ENCODE measurements around the gene CETP. TPM values are rescaled to one million over a fixed set of nuclear protein-coding genes. Genes with fewer than 3 reads are reported as not detected.

CETP gene
- total RNA-seq, 6 experiments from 2014 or later, result 0.62 to 11.8 (median 4.7) TPM

DNA sequence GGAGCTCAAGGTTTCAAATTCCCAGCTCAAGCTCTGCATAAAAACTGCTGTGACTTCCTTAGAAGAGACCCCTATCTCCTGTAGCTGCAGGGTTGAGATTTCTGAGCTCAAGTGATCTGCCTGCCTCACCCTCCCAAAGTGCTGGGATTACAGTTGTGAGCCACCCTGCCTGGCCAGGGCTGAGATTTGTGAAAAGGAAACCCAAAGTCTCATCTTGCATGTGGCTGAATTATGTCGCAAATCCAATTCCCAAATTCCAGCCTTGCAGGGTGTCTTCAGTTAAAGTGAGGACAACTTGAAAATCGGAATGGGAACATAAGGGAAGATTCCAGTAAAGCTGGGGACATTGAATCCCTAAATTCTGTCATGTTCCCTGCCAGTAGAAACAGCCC is 14.2 kb upstream of the CETP start:
- no peak for DNase-seq
- 78% methylated on average over 2 of the region's 2 CpGs for WGBS (ENCODE audit: insufficient coverage, low coverage, low lambda C conversion rate, missing lambda C conversion rate)
- TF ChIP-seq POLR2A (IDR thresholded peaks at IDR 0.05), result no peak

DNA sequence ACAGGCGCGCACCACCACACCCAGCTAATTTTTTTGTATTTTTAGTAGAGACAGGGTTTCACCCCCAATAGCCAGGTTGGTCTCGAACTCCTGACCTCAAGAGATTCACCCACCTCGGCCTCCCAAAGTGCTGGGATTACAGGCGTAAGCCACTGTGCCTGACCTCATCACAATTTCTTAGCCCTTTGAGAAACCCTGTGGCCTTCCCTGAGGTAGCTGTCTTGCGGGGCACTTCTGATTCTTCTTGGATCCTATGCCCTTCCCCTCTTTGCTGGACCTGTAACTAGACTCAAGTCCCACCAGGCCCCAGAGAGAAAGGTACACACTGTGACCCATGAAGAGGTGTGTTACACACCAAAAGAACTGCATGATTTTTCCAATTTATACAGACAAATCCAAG is 13.5 kb upstream of the CETP start:
- Histone ChIP-seq H3K36me3 (peaks cover 14 to 32% (median 23%) of the 10 kb centered on the region in 4 donors), H3K9me3 (no peaks in the 10 kb centered on the region), H3K4me3 (no peak overlapping the region), H3K27ac (no peak overlapping the region), H3K4me1 (peaks cover 0 to 10% (median 5%) of the 10 kb centered on the region in 4 donors), H3K27me3 (no peaks in the 10 kb centered on the region)
- DNase-seq (no peak), ATAC-seq (no peak)
- no peak for TF ChIP-seq POLR2A (IDR thresholded peaks at IDR 0.05)
- TF ChIP-seq, protein P1, sequence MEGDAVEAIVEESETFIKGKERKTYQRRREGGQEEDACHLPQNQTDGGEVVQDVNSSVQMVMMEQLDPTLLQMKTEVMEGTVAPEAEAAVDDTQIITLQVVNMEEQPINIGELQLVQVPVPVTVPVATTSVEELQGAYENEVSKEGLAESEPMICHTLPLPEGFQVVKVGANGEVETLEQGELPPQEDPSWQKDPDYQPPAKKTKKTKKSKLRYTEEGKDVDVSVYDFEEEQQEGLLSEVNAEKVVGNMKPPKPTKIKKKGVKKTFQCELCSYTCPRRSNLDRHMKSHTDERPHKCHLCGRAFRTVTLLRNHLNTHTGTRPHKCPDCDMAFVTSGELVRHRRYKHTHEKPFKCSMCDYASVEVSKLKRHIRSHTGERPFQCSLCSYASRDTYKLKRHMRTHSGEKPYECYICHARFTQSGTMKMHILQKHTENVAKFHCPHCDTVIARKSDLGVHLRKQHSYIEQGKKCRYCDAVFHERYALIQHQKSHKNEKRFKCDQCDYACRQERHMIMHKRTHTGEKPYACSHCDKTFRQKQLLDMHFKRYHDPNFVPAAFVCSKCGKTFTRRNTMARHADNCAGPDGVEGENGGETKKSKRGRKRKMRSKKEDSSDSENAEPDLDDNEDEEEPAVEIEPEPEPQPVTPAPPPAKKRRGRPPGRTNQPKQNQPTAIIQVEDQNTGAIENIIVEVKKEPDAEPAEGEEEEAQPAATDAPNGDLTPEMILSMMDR (IDR thresholded peaks at IDR 0.05), result no peak
- intact Hi-C loops (cut with DNase I), result no loop called here
- 100% methylated on average over 4 of the region's 6 CpGs for WGBS (ENCODE audit: insufficient coverage, low coverage, low lambda C conversion rate, missing lambda C conversion rate)

More for the DNA sequence above, 14.2 kb upstream of the CETP start:
- H3K4me3 ChIP-seq, result no peak overlapping the region
- peaks cover 0 to 10% (median 5%) of the 10 kb centered on the region in 4 donors for H3K4me1 ChIP-seq
- H3K27me3 ChIP-seq, result no peaks in the 10 kb centered on the region
- H3K27ac ChIP-seq, result no peak overlapping the region
- H3K9me3 ChIP-seq, result no peaks in the 10 kb centered on the region
- H3K36me3 ChIP-seq, result peaks cover 16 to 37% (median 27%) of the 10 kb centered on the region in 4 donors
- intact Hi-C loops (cut with DNase I), result no loop called here
- ATAC-seq, result peak in 1 of 4 donors; percentile 2

- H3K4me3 ChIP-seq, result no peak overlapping the region
- H3K9me3 ChIP-seq, result no peaks in the 10 kb centered on the region
- ATAC-seq (peak in 2 of 4 donors; percentile 3 to 8), DNase-seq (no peak)
- TF ChIP-seq, protein P1 (IDR thresholded peaks at IDR 0.05), result no peak
- no peak for TF ChIP-seq POLR2A (IDR thresholded peaks at IDR 0.05)
- no peaks in the 10 kb centered on the region for H3K27me3 ChIP-seq
- WGBS (ENCODE audit: insufficient coverage, low coverage, low lambda C conversion rate, missing lambda C conversion rate), result 77% methylated on average over 3 of the region's 4 CpGs
- H3K4me1 ChIP-seq, result peaks cover 0 to 5% (median 0%) of the 10 kb centered on the region in 4 donors
- peaks cover 0 to 14% (median 8%) of the 10 kb centered on the region in 4 donors for H3K36me3 ChIP-seq
- H3K27ac ChIP-seq, result no peak overlapping the region
- intact Hi-C loops (cut with DNase I), result loop anchor here (5.0 to 10.0 kb wide), 2 partner anchors 75 to 83 kb away; partner anchors contain the start of gene SLC12A3 (in 1 of the 2)
Observed at GRCh38 chr16:56950051-56950450, 11.7 kb upstream of the CETP start.

GRCh38 chr16:56950455-56950854 is 11.3 kb upstream of the CETP start:
- no peaks in the 10 kb centered on the region for H3K27me3 ChIP-seq
- H3K4me1 ChIP-seq, result peaks cover 0 to 1% (median 0%) of the 10 kb centered on the region in 4 donors
- peaks cover 0 to 10% (median 4%) of the 10 kb centered on the region in 4 donors for H3K36me3 ChIP-seq
- H3K27ac ChIP-seq, result no peak overlapping the region
- ATAC-seq (peak in 3 of 4 donors; percentile 2 to 3 (median 3)), DNase-seq (no peak)
- 59% methylated on average over 4 of the region's 7 CpGs for WGBS (ENCODE audit: insufficient coverage, low coverage, low lambda C conversion rate, missing lambda C conversion rate)
- H3K9me3 ChIP-seq, result no peaks in the 10 kb centered on the region
- intact Hi-C loops (cut with DNase I), result loop anchor here (5.0 to 10.0 kb wide), 2 partner anchors 76 to 83 kb away; partner anchors contain the start of gene SLC12A3 (in 1 of the 2)
- no peak overlapping the region for H3K4me3 ChIP-seq
- TF ChIP-seq, protein P1 (IDR thresholded peaks at IDR 0.05), result no peak
- no peak for TF ChIP-seq POLR2A (IDR thresholded peaks at IDR 0.05)

- intact Hi-C loops (cut with DNase I), result loop anchor here (5.0 to 10.0 kb wide), 2 partner anchors 76 to 84 kb away; partner anchors contain the start of gene SLC12A3 (in 1 of the 2)
- no peaks in the 10 kb centered on the region for H3K27me3 ChIP-seq
- no peaks in the 10 kb centered on the region for H3K4me1 ChIP-seq
- H3K36me3 ChIP-seq, result peaks cover 0 to 6% (median 1%) of the 10 kb centered on the region in 4 donors
- ATAC-seq (peak; percentile 65 to 84 (median 73)), DNase-seq (peak in 1 of 3 donors; percentile 61)
- no peak overlapping the region for H3K27ac ChIP-seq
- 46% methylated on average over 13 of the region's 15 CpGs for WGBS (ENCODE audit: insufficient coverage, low coverage, low lambda C conversion rate, missing lambda C conversion rate)
- H3K9me3 ChIP-seq, result no peaks in the 10 kb centered on the region
- no peak overlapping the region for H3K4me3 ChIP-seq
- no peak for TF ChIP-seq POLR2A (IDR thresholded peaks at IDR 0.05)
- TF ChIP-seq, protein P1 (IDR thresholded peaks at IDR 0.05), result peak; percentile 46 to 58 (median 54)
Observed at GRCh38 chr16:56950881-56951771, 10.6 kb upstream of the CETP start.

Data from right lobe of liver (tissue), 6 donors.